ENCODE results near the gene STXBP6. TPM values are rescaled to one million over a fixed set of nuclear protein-coding genes. Genes with fewer than 3 reads are reported as not detected.
A peak's percentile ranks its signal among the peaks of the same experiment; 100 is the strongest.

STXBP6 gene
- total and polyA plus RNA-seq, 2 experiments from 2014 or later = 19.7 to 29.0 TPM

DNA sequence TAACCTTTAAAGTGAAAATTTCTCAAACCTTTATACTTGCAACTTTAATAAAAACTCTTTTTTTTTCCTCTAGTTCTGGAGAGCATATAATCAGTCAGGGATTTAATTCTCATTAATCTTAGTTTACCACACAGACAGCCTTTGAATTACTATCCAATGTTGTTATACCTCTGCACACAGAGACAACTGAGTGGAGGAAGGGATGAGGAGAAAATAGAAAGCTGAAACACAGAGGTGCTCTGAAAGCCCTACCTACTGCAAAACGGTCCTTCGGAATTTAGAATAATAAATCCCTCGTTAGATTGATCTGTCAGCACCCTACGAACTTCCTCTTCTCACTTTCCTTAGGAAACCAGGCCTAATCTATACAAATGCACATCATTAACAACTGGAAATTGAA lies 122.1 kb downstream of the STXBP6 start (continued):
- TF ChIP-seq STAT1 (IDR thresholded peaks at IDR 0.05; ENCODE audit: unreplicated experiment) = no peak
- TF ChIP-seq, protein P1, sequence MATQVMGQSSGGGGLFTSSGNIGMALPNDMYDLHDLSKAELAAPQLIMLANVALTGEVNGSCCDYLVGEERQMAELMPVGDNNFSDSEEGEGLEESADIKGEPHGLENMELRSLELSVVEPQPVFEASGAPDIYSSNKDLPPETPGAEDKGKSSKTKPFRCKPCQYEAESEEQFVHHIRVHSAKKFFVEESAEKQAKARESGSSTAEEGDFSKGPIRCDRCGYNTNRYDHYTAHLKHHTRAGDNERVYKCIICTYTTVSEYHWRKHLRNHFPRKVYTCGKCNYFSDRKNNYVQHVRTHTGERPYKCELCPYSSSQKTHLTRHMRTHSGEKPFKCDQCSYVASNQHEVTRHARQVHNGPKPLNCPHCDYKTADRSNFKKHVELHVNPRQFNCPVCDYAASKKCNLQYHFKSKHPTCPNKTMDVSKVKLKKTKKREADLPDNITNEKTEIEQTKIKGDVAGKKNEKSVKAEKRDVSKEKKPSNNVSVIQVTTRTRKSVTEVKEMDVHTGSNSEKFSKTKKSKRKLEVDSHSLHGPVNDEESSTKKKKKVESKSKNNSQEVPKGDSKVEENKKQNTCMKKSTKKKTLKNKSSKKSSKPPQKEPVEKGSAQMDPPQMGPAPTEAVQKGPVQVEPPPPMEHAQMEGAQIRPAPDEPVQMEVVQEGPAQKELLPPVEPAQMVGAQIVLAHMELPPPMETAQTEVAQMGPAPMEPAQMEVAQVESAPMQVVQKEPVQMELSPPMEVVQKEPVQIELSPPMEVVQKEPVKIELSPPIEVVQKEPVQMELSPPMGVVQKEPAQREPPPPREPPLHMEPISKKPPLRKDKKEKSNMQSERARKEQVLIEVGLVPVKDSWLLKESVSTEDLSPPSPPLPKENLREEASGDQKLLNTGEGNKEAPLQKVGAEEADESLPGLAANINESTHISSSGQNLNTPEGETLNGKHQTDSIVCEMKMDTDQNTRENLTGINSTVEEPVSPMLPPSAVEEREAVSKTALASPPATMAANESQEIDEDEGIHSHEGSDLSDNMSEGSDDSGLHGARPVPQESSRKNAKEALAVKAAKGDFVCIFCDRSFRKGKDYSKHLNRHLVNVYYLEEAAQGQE (IDR thresholded peaks at IDR 0.05; ENCODE audit: unreplicated experiment) = no peak
- TF ChIP-seq, protein P2, sequence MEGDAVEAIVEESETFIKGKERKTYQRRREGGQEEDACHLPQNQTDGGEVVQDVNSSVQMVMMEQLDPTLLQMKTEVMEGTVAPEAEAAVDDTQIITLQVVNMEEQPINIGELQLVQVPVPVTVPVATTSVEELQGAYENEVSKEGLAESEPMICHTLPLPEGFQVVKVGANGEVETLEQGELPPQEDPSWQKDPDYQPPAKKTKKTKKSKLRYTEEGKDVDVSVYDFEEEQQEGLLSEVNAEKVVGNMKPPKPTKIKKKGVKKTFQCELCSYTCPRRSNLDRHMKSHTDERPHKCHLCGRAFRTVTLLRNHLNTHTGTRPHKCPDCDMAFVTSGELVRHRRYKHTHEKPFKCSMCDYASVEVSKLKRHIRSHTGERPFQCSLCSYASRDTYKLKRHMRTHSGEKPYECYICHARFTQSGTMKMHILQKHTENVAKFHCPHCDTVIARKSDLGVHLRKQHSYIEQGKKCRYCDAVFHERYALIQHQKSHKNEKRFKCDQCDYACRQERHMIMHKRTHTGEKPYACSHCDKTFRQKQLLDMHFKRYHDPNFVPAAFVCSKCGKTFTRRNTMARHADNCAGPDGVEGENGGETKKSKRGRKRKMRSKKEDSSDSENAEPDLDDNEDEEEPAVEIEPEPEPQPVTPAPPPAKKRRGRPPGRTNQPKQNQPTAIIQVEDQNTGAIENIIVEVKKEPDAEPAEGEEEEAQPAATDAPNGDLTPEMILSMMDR (conservative IDR thresholded peaks at IDR 0.05; ENCODE audit: low read depth in 2 of 2) = no peak
- TF ChIP-seq ZNF331 (CRISPR knock-in tag; IDR thresholded peaks at IDR 0.05; ENCODE audit: low read depth) = no peak

DNA sequence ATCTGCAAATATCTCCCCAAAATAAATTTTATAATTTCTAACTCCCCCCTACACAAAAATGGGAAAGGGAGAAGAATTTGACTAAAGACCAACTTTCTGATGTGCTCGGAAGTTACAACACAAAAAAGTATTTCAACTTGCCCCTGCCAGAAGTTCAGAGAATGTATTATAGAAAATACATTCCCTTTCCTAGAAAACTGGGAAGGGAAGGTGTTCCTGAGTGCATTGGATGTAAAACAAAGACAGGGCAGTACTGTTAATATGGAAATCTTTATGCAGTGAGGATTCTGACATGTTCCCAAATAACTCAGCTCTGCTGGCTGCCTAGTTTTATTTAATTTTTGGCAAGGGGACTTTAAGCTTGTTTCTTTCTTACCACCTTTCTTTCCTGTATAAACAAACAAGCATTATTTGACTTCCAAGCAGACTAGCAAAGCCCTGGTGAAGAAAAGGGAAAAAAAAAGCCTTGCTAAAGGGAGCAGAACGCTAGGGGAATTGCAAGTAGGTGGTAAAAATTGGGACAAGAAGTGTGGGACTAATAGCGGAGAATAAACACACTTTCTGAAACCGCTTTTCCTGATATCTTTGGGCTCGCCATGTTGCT lies 124.1 kb downstream of the STXBP6 start:
- H3K79me2 ChIP-seq (replicated peaks; ENCODE audit: insufficient read depth) = no peaks in the 10 kb centered on the region
- no peaks in the 10 kb centered on the region for H4K20me1 ChIP-seq (replicated peaks; ENCODE audit: insufficient read depth)
- no peaks in the 10 kb centered on the region for H3K27me3 ChIP-seq (ENCODE audit: insufficient read depth)
- H3F3A ChIP-seq (replicated peaks; ENCODE audit: low read depth) = no peaks in the 10 kb centered on the region
- DNase-seq (ENCODE audit: low spot score) (no peak), ATAC-seq (no peak)
- no peak overlapping the region for H3K27ac Mint-ChIP-seq
- H3K9me2 ChIP-seq (ENCODE audit: insufficient read depth) = no peaks in the 10 kb centered on the region
- no peak overlapping the region; the same call in 1 of the 2 replicates for H2AFZ ChIP-seq
- peaks cover 44% of the 10 kb centered on the region for H3K4me1 Mint-ChIP-seq
- no peaks in the 10 kb centered on the region for H3K36me3 Mint-ChIP-seq (ENCODE audit: low read depth)
- H3K27ac ChIP-seq (ENCODE audit: low read depth) = no peak overlapping the region; the same call in 1 of the 2 replicates
- H3K4me2 ChIP-seq = no peak overlapping the region
- no peaks in the 10 kb centered on the region for H3K36me3 ChIP-seq (ENCODE audit: insufficient read depth)
- H3K4me3 ChIP-seq = no peak overlapping the region
- H3K27me3 Mint-ChIP-seq (ENCODE audit: insufficient read depth, low read depth, poor library complexity) = no peaks in the 10 kb centered on the region
- H3K4me3 Mint-ChIP-seq = no peak overlapping the region
- H3K9me3 Mint-ChIP-seq = no peaks in the 10 kb centered on the region
- peaks cover 50% of the 10 kb centered on the region for H3K4me1 ChIP-seq (ENCODE audit: insufficient read depth)
- TF ChIP-seq EZH2 (IDR thresholded peaks at IDR 0.05; ENCODE audit: low read depth, unreplicated experiment) (no peak), EZH2phosphoT487 (IDR thresholded peaks at IDR 0.05; ENCODE audit: unreplicated experiment) (no peak)

DNA sequence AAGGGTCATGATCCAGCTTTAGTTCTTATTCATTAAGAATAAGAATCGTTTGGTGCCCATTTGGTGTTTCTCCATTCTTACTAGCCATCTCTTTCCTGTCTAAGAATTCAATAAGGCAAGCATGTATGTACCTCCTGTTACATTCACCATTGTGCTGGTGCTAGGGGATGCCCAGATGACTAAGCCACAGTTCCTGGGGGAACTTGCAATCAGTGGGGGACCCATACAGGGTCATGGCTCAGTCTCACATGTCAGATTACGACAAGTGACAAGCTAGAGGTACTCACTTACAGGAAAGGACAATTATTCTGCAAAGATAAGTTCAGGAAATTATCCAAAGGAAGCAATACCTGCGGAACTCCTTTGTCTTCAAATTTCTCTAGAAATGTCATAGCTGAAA lies 125.4 kb downstream of the STXBP6 start:
- Histone ChIP-seq H3K4me2 (0 out of 2 replicates have a peak overlapping the region, but pooled peaks have one; percentile 15), H3K4me1 (ENCODE audit: insufficient read depth) (peaks cover 53% of the 10 kb centered on the region), H3K9me2 (ENCODE audit: insufficient read depth) (no peaks in the 10 kb centered on the region), H2AFZ (no peak overlapping the region), H3K79me2 (replicated peaks; ENCODE audit: insufficient read depth) (no peaks in the 10 kb centered on the region), H3K27me3 (ENCODE audit: insufficient read depth) (no peaks in the 10 kb centered on the region), H3K27ac (ENCODE audit: low read depth) (no peak overlapping the region), H3K36me3 (ENCODE audit: insufficient read depth) (no peaks in the 10 kb centered on the region), H3F3A (replicated peaks; ENCODE audit: low read depth) (no peaks in the 10 kb centered on the region), H3K4me3 (no peak overlapping the region), H4K20me1 (replicated peaks; ENCODE audit: insufficient read depth) (no peaks in the 10 kb centered on the region)
- Mint-ChIP-seq H3K27ac (no peak overlapping the region), H3K4me3 (no peak overlapping the region), H3K9me3 (no peaks in the 10 kb centered on the region), H3K36me3 (ENCODE audit: low read depth) (no peaks in the 10 kb centered on the region), H3K4me1 (peaks cover 53% of the 10 kb centered on the region), H3K27me3 (ENCODE audit: insufficient read depth, low read depth, poor library complexity) (no peaks in the 10 kb centered on the region)
- no peak for TF ChIP-seq ZNF114 (CRISPR knock-in tag; IDR thresholded peaks at IDR 0.05)
- TF ChIP-seq CREB1 (CRISPR knock-in tag; IDR thresholded peaks at IDR 0.05; ENCODE audit: low read depth) = no peak
- TF ChIP-seq EZH2 (IDR thresholded peaks at IDR 0.05; ENCODE audit: low read depth, unreplicated experiment) = no peak
- no peak for DNase-seq (ENCODE audit: low spot score)
- ATAC-seq = no peak

Measured in GM23338 (cell line).